Neural cell (in vitro differentiated cells): ENCODE data around the gene DRD2. TPM values are rescaled to one million over a fixed set of nuclear protein-coding genes. Genes with fewer than 3 reads are reported as not detected.

Experiments
- H2AFZ ChIP-seq: fragments of 200-600, 300-800 bp; sonication (generic), shearing (Covaris generic); 2 replicates; pipeline ENCODE4 v1.6.0; 2014; ENCODE audit warnings: low read depth, mild to moderate bottlenecking, antibody characterized with exemption, low read length, moderate library complexity
- H3F3A ChIP-seq: fragments of 200-600 bp; shearing (Covaris generic); 2 replicates; pipeline ENCODE4 v1.6.1; 2016; ENCODE audit warnings: mild to moderate bottlenecking, moderate library complexity, mixed read lengths, antibody characterized with exemption, low read length; ENCODE audit not compliant: insufficient read depth, poor library complexity, severe bottlenecking
- H3K27ac ChIP-seq: fragments of 200-600, 300-800 bp; sonication (generic), shearing (Covaris generic); 2 replicates; pipeline ENCODE4 v1.5.1; 2014; ENCODE audit warnings: mild to moderate bottlenecking, low read length, moderate library complexity
- H3K27me3 ChIP-seq: fragments of 300-800, 200-600 bp; sonication (generic), shearing (Covaris generic); 2 replicates; pipeline ENCODE4 v1.6.0; 2014; ENCODE audit warnings: mild to moderate bottlenecking, low read depth, low read length, moderate library complexity; ENCODE audit not compliant: insufficient read depth
- H3K36me3 ChIP-seq: fragments of 300-800, 200-600 bp; sonication (generic), shearing (Covaris generic); 2 replicates; pipeline ENCODE4 v1.5.1; 2014; ENCODE audit warnings: mild to moderate bottlenecking, antibody characterized with exemption, low read length, moderate library complexity; ENCODE audit not compliant: insufficient read depth
- H3K4me2 ChIP-seq: fragments of 300-800, 200-600 bp; sonication (generic), shearing (Covaris generic); 2 replicates; pipeline ENCODE4 v1.6.0; 2014; ENCODE audit warnings: mild to moderate bottlenecking, low read length
- H3K4me3 ChIP-seq: fragments of 300-800, 200-600 bp; sonication (generic), shearing (Covaris generic); 2 replicates; pipeline ENCODE4 v1.5.1; 2014; ENCODE audit warnings: mild to moderate bottlenecking, low read length, moderate library complexity
- H3K79me2 ChIP-seq: fragments of 200-600 bp; shearing (Covaris generic); replicated peaks from 2 replicates; pipeline ENCODE4 v1.6.0; 2014; ENCODE audit warnings: mild to moderate bottlenecking, low read length, moderate library complexity; ENCODE audit not compliant: insufficient read depth
- H3K9ac ChIP-seq: fragments of 300-800, 200-600 bp; sonication (generic), shearing (Covaris generic); 2 replicates; pipeline ENCODE4 v1.6.1; 2016; ENCODE audit warnings: mild to moderate bottlenecking, low read length, mixed read lengths
- H3K9me2 ChIP-seq: fragments of 200-600 bp; shearing (Covaris generic); 2 replicates; pipeline ENCODE4 v1.6.1; 2016; ENCODE audit warnings: mild to moderate bottlenecking, low read length, mixed read lengths; ENCODE audit not compliant: insufficient read depth
- H3K9me3 ChIP-seq: fragments of 200-600, 300-800 bp; sonication (generic), shearing (Covaris generic); 2 replicates; pipeline ENCODE4 v1.6.1; 2016; ENCODE audit warnings: mild to moderate bottlenecking, mixed run types, low read length, moderate library complexity, mixed read lengths
- H4K20me1 ChIP-seq: fragments of 200-600 bp; shearing (Covaris generic); 2 replicates; pipeline ENCODE4 v1.6.1; 2016; ENCODE audit warnings: mild to moderate bottlenecking, mixed run types; ENCODE audit not compliant: insufficient read depth
- CTCF ChIP-seq: fragments of 450-650 bp; IDR thresholded peaks from 2 replicates; pipeline ENCODE4 v1.5.1; 2014; ENCODE audit warnings: antibody characterized with exemption, mild to moderate bottlenecking, moderate library complexity; ENCODE audit not compliant: poor library complexity, severe bottlenecking
- EP300 ChIP-seq: fragments of 450-650 bp; conservative IDR thresholded peaks from 2 replicates; pipeline ENCODE4 v1.6.1; 2014; ENCODE audit warnings: antibody characterized with exemption, mild to moderate bottlenecking, moderate library complexity; ENCODE audit not compliant: poor library complexity, severe bottlenecking
- EZH2 ChIP-seq: fragments of 200-600, 300-800 bp; shearing (Covaris generic), sonication (generic); IDR thresholded peaks from 2 replicates; pipeline ENCODE4 v1.6.1; 2014; ENCODE audit warnings: antibody characterized with exemption, low read length, borderline replicate concordance, mild to moderate bottlenecking; ENCODE audit not compliant: insufficient read depth, poor library complexity, severe bottlenecking
- MXI1 ChIP-seq: fragments of 450-650 bp; conservative IDR thresholded peaks from 2 replicates; pipeline ENCODE4 v1.6.1; 2014; ENCODE audit warnings: antibody characterized with exemption, mild to moderate bottlenecking; ENCODE audit not compliant: poor library complexity, severe bottlenecking
- POLR2AphosphoS5 ChIP-seq: IDR thresholded peaks from 2 replicates; pipeline ENCODE4 v1.6.1; 2012
- RAD21 ChIP-seq: fragments of 450-650 bp; conservative IDR thresholded peaks from 2 replicates; pipeline ENCODE4 v1.6.1; 2014; ENCODE audit warnings: antibody characterized with exemption, mild to moderate bottlenecking, moderate library complexity
- REST ChIP-seq: IDR thresholded peaks from 2 replicates; pipeline ENCODE4 v1.6.1; 2012; ENCODE audit warnings: borderline replicate concordance
- SMC3 ChIP-seq: fragments of 450-650 bp; conservative IDR thresholded peaks from 2 replicates; pipeline ENCODE4 v1.6.1; 2014; ENCODE audit warnings: antibody characterized with exemption, mild to moderate bottlenecking, moderate library complexity; ENCODE audit not compliant: poor library complexity
- TAF1 ChIP-seq: IDR thresholded peaks from 2 replicates; pipeline ENCODE4 v1.6.1; 2012; ENCODE audit warnings: low read depth
- polyA plus RNA-seq: library from polyadenylated mRNA; depleted of rRNA; stranded (reverse); fragments of >200 nt; gene quantifications from 2 replicates; pipeline ENCODE4 v1.2.3, GENCODE V29; 2014

DRD2 gene
- polyA plus RNA-seq, 1 donor from 2014 or later, result 0.24 TPM

- Histone ChIP-seq H3K4me3 (no peak within 1 kb of the TSS), H3K9me3 (no peaks in the 10 kb centered on the region), H3K79me2 (no peaks in the 10 kb centered on the region), H2AFZ (no peak within 1 kb of the TSS), H3K9me2 (no peaks in the 10 kb centered on the region), H3K9ac (no peak within 1 kb of the TSS), H3K4me2 (no peak within 1 kb of the TSS), H4K20me1 (no peaks in the 10 kb centered on the region), H3K27me3 (peaks cover 11% of the 10 kb centered on the region), H3F3A (no peaks in the 10 kb centered on the region), H3K27ac (no peak within 1 kb of the TSS), H3K36me3 (no peaks in the 10 kb centered on the region)
- TF ChIP-seq MXI1 (no peak), EP300 (no peak), TAF1 (no peak), RAD21 (no peak), SMC3 (no peak), EZH2 (no peak), CTCF (no peak), REST (no peak), POLR2AphosphoS5 (no peak)
Measured at GRCh38 chr11:113387605-113388211, 87.5 kb downstream of the DRD2 start, which contains the start of gene ANKK1. Gene ANKK1, plus strand, starts transcription at chr11:113387779. Its CDS starts 106 bp downstream, at chr11:113387885.

- Histone ChIP-seq H3K4me3 (no peak overlapping the region), H3K36me3 (no peaks in the 10 kb centered on the region), H3K9me2 (no peaks in the 10 kb centered on the region), H3K9me3 (no peaks in the 10 kb centered on the region), H3K4me2 (no peak overlapping the region), H3K9ac (no peak overlapping the region), H3F3A (no peaks in the 10 kb centered on the region), H3K27me3 (peaks cover 11% of the 10 kb centered on the region), H2AFZ (no peak overlapping the region), H3K27ac (no peak overlapping the region), H4K20me1 (no peaks in the 10 kb centered on the region), H3K79me2 (no peaks in the 10 kb centered on the region)
- no peak for TF ChIP-seq POLR2AphosphoS5
- no peak for TF ChIP-seq CTCF
- no peak for TF ChIP-seq EP300
- no peak for TF ChIP-seq EZH2
- TF ChIP-seq MXI1, result no peak
- no peak for TF ChIP-seq RAD21
- no peak for TF ChIP-seq REST
- TF ChIP-seq TAF1, result no peak
- no peak for TF ChIP-seq SMC3
Measured at GRCh38 chr11:113386866-113387265, 88.3 kb downstream of the DRD2 start.
